ENCODE data around the gene MAFG.

DNA sequence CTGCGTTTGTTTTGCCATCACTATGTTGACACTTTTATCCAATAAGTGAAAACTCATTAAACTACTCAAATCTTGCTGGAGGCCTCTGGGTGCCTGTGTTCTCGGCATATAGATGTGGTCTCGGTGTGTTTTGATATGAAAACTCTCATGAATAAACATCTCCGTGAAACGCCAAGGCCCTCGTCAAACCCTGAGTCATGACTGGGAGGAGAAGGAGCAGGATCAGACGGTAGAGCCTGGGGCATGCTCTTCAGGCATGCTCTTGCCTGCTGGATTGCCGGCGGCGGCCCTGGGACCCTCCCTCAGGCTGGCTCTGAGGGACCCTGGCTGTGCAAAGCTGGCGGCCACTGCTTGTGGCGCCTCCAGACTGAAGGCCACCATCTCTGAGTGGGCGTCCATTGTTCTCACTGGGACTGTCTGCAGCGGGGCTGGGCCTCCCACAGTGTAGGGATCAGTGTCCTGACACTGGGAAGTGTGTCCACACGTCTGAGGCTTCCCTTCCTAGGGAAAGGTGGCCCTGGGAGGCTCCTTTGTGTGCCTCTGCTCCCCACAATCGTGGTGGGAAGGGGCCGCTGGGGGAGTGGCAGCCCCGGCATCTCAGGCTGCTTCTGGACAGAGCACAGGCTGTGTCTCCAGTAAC is 27.2 kb downstream of the MAFG start:
- no peak for TF ChIP-seq EZH2 (IDR thresholded peaks at IDR 0.05; ENCODE audit: insufficient read depth, low read length)
- no peak for TF ChIP-seq CTCF (IDR thresholded peaks at IDR 0.05; ENCODE audit: insufficient read depth, low read depth, low read length)

All from astrocyte (in vitro differentiated cells and primary cell).